ENCODE data around the gene NLGN1.

DNA sequence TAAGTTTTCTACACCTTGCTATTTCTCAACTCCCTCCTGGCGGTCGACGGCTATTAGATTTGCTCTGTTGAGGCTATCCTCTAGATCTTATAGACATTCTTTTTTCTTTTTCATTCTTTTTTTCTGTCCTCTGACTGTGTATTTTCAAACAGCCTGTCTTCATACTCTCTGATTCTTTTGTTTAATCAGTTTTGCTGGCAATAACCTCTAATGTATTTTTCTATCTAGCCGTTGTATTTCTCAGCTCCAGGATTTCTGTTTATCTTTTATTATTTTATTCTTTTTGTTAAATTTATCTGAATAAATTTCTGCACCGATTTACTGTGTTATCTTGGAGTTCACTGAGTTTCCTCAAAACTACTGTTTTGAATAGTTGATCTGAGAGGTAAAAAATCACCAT, 31.5 kb downstream of the NLGN1 start:
- TF ChIP-seq, protein P1, sequence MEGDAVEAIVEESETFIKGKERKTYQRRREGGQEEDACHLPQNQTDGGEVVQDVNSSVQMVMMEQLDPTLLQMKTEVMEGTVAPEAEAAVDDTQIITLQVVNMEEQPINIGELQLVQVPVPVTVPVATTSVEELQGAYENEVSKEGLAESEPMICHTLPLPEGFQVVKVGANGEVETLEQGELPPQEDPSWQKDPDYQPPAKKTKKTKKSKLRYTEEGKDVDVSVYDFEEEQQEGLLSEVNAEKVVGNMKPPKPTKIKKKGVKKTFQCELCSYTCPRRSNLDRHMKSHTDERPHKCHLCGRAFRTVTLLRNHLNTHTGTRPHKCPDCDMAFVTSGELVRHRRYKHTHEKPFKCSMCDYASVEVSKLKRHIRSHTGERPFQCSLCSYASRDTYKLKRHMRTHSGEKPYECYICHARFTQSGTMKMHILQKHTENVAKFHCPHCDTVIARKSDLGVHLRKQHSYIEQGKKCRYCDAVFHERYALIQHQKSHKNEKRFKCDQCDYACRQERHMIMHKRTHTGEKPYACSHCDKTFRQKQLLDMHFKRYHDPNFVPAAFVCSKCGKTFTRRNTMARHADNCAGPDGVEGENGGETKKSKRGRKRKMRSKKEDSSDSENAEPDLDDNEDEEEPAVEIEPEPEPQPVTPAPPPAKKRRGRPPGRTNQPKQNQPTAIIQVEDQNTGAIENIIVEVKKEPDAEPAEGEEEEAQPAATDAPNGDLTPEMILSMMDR (IDR thresholded peaks at IDR 0.05; ENCODE audit: poor library complexity, severe bottlenecking), result no peak
- no peak for TF ChIP-seq RAD21 (conservative IDR thresholded peaks at IDR 0.05)
- TF ChIP-seq EZH2 (IDR thresholded peaks at IDR 0.05; ENCODE audit: borderline replicate concordance, insufficient read depth, low read length, poor library complexity, severe bottlenecking), result no peak
- TF ChIP-seq SMC3 (conservative IDR thresholded peaks at IDR 0.05; ENCODE audit: poor library complexity), result no peak
- TF ChIP-seq POLR2AphosphoS5 (IDR thresholded peaks at IDR 0.05), result no peak
- TF ChIP-seq EP300 (conservative IDR thresholded peaks at IDR 0.05; ENCODE audit: poor library complexity, severe bottlenecking), result no peak
- TF ChIP-seq, protein P2, sequence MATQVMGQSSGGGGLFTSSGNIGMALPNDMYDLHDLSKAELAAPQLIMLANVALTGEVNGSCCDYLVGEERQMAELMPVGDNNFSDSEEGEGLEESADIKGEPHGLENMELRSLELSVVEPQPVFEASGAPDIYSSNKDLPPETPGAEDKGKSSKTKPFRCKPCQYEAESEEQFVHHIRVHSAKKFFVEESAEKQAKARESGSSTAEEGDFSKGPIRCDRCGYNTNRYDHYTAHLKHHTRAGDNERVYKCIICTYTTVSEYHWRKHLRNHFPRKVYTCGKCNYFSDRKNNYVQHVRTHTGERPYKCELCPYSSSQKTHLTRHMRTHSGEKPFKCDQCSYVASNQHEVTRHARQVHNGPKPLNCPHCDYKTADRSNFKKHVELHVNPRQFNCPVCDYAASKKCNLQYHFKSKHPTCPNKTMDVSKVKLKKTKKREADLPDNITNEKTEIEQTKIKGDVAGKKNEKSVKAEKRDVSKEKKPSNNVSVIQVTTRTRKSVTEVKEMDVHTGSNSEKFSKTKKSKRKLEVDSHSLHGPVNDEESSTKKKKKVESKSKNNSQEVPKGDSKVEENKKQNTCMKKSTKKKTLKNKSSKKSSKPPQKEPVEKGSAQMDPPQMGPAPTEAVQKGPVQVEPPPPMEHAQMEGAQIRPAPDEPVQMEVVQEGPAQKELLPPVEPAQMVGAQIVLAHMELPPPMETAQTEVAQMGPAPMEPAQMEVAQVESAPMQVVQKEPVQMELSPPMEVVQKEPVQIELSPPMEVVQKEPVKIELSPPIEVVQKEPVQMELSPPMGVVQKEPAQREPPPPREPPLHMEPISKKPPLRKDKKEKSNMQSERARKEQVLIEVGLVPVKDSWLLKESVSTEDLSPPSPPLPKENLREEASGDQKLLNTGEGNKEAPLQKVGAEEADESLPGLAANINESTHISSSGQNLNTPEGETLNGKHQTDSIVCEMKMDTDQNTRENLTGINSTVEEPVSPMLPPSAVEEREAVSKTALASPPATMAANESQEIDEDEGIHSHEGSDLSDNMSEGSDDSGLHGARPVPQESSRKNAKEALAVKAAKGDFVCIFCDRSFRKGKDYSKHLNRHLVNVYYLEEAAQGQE (IDR thresholded peaks at IDR 0.05; ENCODE audit: borderline replicate concordance), result no peak
- no peak for TF ChIP-seq MXI1 (conservative IDR thresholded peaks at IDR 0.05; ENCODE audit: poor library complexity, severe bottlenecking)
- no peak for TF ChIP-seq TAF1 (IDR thresholded peaks at IDR 0.05; ENCODE audit: low read depth)

Measured in neural cell (in vitro differentiated cells).